Keratinocyte (primary cell): ENCODE measurements around the gene CCDC28A. TPM values are rescaled to one million over a fixed set of nuclear protein-coding genes. Genes with fewer than 3 reads are reported as not detected.

Experiments used
- DNase-seq: peaks from one replicate; pipeline ENCODE4 v3.0.0-alpha.2; 2011; ENCODE audit warnings: low read depth, missing footprints, low spot score
- FAIRE-seq: peaks from 2 replicates; lab custom pipeline; 2011; peaks lifted over from hg19 to GRCh38; lab: Jason Lieb, UNC
- H2AFZ ChIP-seq: 2 replicates; pipeline ENCODE4 v1.6.0; 2012; ENCODE audit warnings: low read length, control low read depth, inconsistent platforms; ENCODE audit not compliant: control insufficient read depth
- H3K27ac ChIP-seq: 2 replicates; pipeline ENCODE4 v1.5.1; 2011; ENCODE audit warnings: low read length; ENCODE audit not compliant: control insufficient read depth, insufficient read depth
- H3K27me3 ChIP-seq: 3 replicates; pipeline ENCODE4 v1.6.0; 2011; ENCODE audit warnings: low read length; ENCODE audit not compliant: control insufficient read depth, insufficient read depth; ENCODE audit errors: extremely low read depth
- H3K36me3 ChIP-seq, 2 experiments: 2 replicates in 1 of 2; 3 replicates in 1 of 2; pipeline ENCODE4 v1.5.1; 2011; ENCODE audit warnings: low read length in 2 of 2, mild to moderate bottlenecking in 1 of 2; ENCODE audit not compliant: control insufficient read depth in 2 of 2, insufficient read depth in 2 of 2; ENCODE audit errors: extremely low read depth in 1 of 2
- H3K4me1 ChIP-seq: 3 replicates; pipeline ENCODE4 v1.5.1; 2011; ENCODE audit warnings: low read length; ENCODE audit not compliant: control insufficient read depth, insufficient read depth; ENCODE audit errors: extremely low read depth
- H3K4me2 ChIP-seq: 3 replicates; pipeline ENCODE4 v1.6.0; 2011; ENCODE audit warnings: low read depth, low read length; ENCODE audit not compliant: control insufficient read depth, insufficient read depth; ENCODE audit errors: extremely low read depth
- H3K4me3 ChIP-seq, 3 experiments: fragments of 200-600 bp in 1 of 3; sonication (generic) in 1 of 3; 2 replicates in 2 of 3; 3 replicates in 1 of 3; pipeline ENCODE4 v1.5.1; 2011 to 2016; ENCODE audit warnings: low read length in 3 of 3, mild to moderate bottlenecking in 3 of 3, control low read depth in 2 of 3, inconsistent platforms in 1 of 3, low read depth in 1 of 3, mixed read lengths in 1 of 3, mixed run types in 1 of 3, moderate library complexity in 1 of 3; ENCODE audit not compliant: control insufficient read depth in 2 of 3, insufficient read depth in 2 of 3; ENCODE audit errors: extremely low read depth in 1 of 3
- H3K79me2 ChIP-seq: 2 replicates; pipeline ENCODE4 v1.6.0; 2012; ENCODE audit warnings: low read length; ENCODE audit not compliant: control insufficient read depth, insufficient read depth
- H3K9ac ChIP-seq: 3 replicates; pipeline ENCODE4 v1.6.0; 2011; ENCODE audit warnings: low read length; ENCODE audit not compliant: control insufficient read depth, insufficient read depth; ENCODE audit errors: extremely low read depth
- H3K9me1 ChIP-seq: 3 replicates; pipeline ENCODE4 v1.6.0; 2011; ENCODE audit warnings: low read length; ENCODE audit not compliant: control insufficient read depth, insufficient read depth; ENCODE audit errors: extremely low read depth
- H3K9me3 ChIP-seq: 2 replicates; pipeline ENCODE4 v1.5.1; 2012; ENCODE audit warnings: low read depth, low read length; ENCODE audit not compliant: control insufficient read depth
- H4K20me1 ChIP-seq: 3 replicates; pipeline ENCODE4 v1.6.0; 2011; ENCODE audit warnings: low read length; ENCODE audit not compliant: control insufficient read depth, insufficient read depth; ENCODE audit errors: extremely low read depth
- CTCF ChIP-seq, 3 experiments: IDR thresholded peaks in 1 of 3; conservative IDR thresholded peaks in 1 of 3; optimal IDR thresholded peaks in 1 of 3; 2 replicates in 2 of 3; 3 replicates in 1 of 3; pipeline versions ENCODE3 to v1.5.1; 2011; ENCODE audit warnings: low read length in 3 of 3, mild to moderate bottlenecking in 3 of 3, moderate library complexity in 2 of 3, control low read depth in 1 of 3, inconsistent platforms in 1 of 3; ENCODE audit not compliant: insufficient read depth in 2 of 3; ENCODE audit errors: extremely low read depth in 1 of 3
- EZH2 ChIP-seq: IDR thresholded peaks from one replicate; pipeline ENCODE4 v1.6.1; 2012; ENCODE audit warnings: inconsistent platforms, mild to moderate bottlenecking, low read length, moderate library complexity
- dilution Hi-C: fragments of 300-500 bp; cut with MboI; formaldehyde crosslinking; loops from one replicate; pipeline ENCODE4 v1.7.0; 2020; ENCODE audit warnings: low sequenced_read_pairs; ENCODE audit not compliant: extremely low pct_ligation_motif_present
- polyA plus RNA-seq, 5 experiments: library from polyadenylated mRNA; depleted of rRNA in 3 of 5; stranded (reverse) in 3 of 5; stranded (forward) in 1 of 5; unstranded in 1 of 5; fragments of >200 nt; gene quantifications; 1 replicate in 1 of 5; 2 replicates in 3 of 5; 3 replicates in 1 of 5; pipeline versions ENCODE4 v1.2.1 to v1.2.3, GENCODE V29; 2011 to 2012; ENCODE audit warnings: missing spikeins in 2 of 5, low read depth in 1 of 5, low replicate concordance in 1 of 5

The CCDC28A gene
- polyA plus RNA-seq, 1 donor (not counting 4 experiments of a cell fraction or from before 2014, with no cell fraction given), result 8.9 TPM

- Histone ChIP-seq H3K27me3 (no peaks in the 10 kb centered on the region), H3K9me3 (no peaks in the 10 kb centered on the region), H3K9me1 (no peaks in the 10 kb centered on the region), H3K27ac (peak overlapping the region; percentile 99), H3K4me2 (peak overlapping the region; percentile 76), H3K79me2 (no peaks in the 10 kb centered on the region), H3K4me1 (peaks cover 52% of the 10 kb centered on the region), H4K20me1 (no peaks in the 10 kb centered on the region), H3K4me3 (no peak overlapping the region), H3K36me3 (no peaks in the 10 kb centered on the region), H3K9ac (peak overlapping the region; percentile 80), H2AFZ (no peak overlapping the region)
- no peak for TF ChIP-seq EZH2
- TF ChIP-seq CTCF (optimal IDR thresholded peaks at IDR 0.05 in 1 of 3, IDR thresholded peaks at IDR 0.05 in 1 of 3, conservative IDR thresholded peaks at IDR 0.05 in 1 of 3; ENCODE audit: extremely low read depth in 1 of 3, insufficient read depth in 2 of 3, low read length in 3 of 3), result no peak
- FAIRE-seq, result peak; percentile 95
- dilution Hi-C loops, result no loop called here
- peak; percentile 98 for DNase-seq
Measured at GRCh38 chr6:138817799-138818198, 44.2 kb downstream of the CCDC28A start.

- no peaks in the 10 kb centered on the region for H4K20me1 ChIP-seq
- no peaks in the 10 kb centered on the region for H3K27me3 ChIP-seq
- FAIRE-seq, result no peak
- no peaks in the 10 kb centered on the region for H3K9me1 ChIP-seq
- H2AFZ ChIP-seq, result peak overlapping the region; percentile 80
- H3K9ac ChIP-seq, result peak overlapping the region; percentile 80
- no peaks in the 10 kb centered on the region for H3K79me2 ChIP-seq
- H3K9me3 ChIP-seq, result no peaks in the 10 kb centered on the region
- DNase-seq, result no peak
- H3K4me2 ChIP-seq, result peak overlapping the region; percentile 76
- peak overlapping the region in 2 of 3 experiments; percentile 9 to 19 for H3K4me3 ChIP-seq
- no peaks in the 10 kb centered on the region for H3K36me3 ChIP-seq
- H3K4me1 ChIP-seq, result peaks cover 52% of the 10 kb centered on the region
- dilution Hi-C loops, result no loop called here
- TF ChIP-seq CTCF (optimal IDR thresholded peaks at IDR 0.05 in 1 of 3, IDR thresholded peaks at IDR 0.05 in 1 of 3, conservative IDR thresholded peaks at IDR 0.05 in 1 of 3; ENCODE audit: extremely low read depth in 1 of 3, insufficient read depth in 2 of 3, low read length in 3 of 3), result no peak
- no peak for TF ChIP-seq EZH2
- H3K27ac ChIP-seq, result peak overlapping the region; percentile 99
Measured at GRCh38 chr6:138818496-138819194, 45.1 kb downstream of the CCDC28A start.
